Measurements from ENCODE around the gene MDP1. TPM values are rescaled to one million over a fixed set of nuclear protein-coding genes. Genes with fewer than 3 reads are reported as not detected.

The MDP1 gene
- total RNA-seq, 1 donor from 2014 or later = 21.1 TPM

- no peak for TF ChIP-seq CTCF (IDR thresholded peaks at IDR 0.05; ENCODE audit: insufficient read depth, low read length, severe bottlenecking)
- no peak overlapping the region for H3K4me3 ChIP-seq (ENCODE audit: low read depth, low read length)
- DNase-seq (ENCODE audit: low read depth) = no peak
- H3K36me3 ChIP-seq (ENCODE audit: control insufficient read depth, insufficient read depth, low read length) = peaks cover 8% of the 10 kb centered on the region
- no peak for FAIRE-seq
- H3K27me3 ChIP-seq (ENCODE audit: control insufficient read depth, insufficient read depth, low read length) = no peaks in the 10 kb centered on the region
Observed at GRCh38 chr14:24197056-24197450, 18.8 kb downstream of the MDP1 start.

GRCh38 chr14:24196071-24197055 lies 19.5 kb downstream of the MDP1 start:
- no peak for FAIRE-seq
- no peaks in the 10 kb centered on the region for H3K27me3 ChIP-seq (ENCODE audit: control insufficient read depth, insufficient read depth, low read length)
- peak; percentile 19 for DNase-seq (ENCODE audit: low read depth)
- peak overlapping the region; percentile 75 for H3K4me3 ChIP-seq (ENCODE audit: low read depth, low read length)
- peaks cover 6% of the 10 kb centered on the region for H3K36me3 ChIP-seq (ENCODE audit: control insufficient read depth, insufficient read depth, low read length)
- TF ChIP-seq CTCF (IDR thresholded peaks at IDR 0.05; ENCODE audit: insufficient read depth, low read length, severe bottlenecking) = no peak

GRCh38 chr14:24195186-24196070 lies 20.4 kb downstream of the MDP1 start, which contains the start of gene TM9SF1:
TM9SF1 (minus strand) TSS chr14:24195441; CDS start chr14:24195019, 422 bp downstream.
- Histone ChIP-seq H3K4me3 (ENCODE audit: low read depth, low read length) (peak within 1 kb of the TSS; percentile 75), H3K27me3 (ENCODE audit: control insufficient read depth, insufficient read depth, low read length) (no peaks in the 10 kb centered on the region), H3K36me3 (ENCODE audit: control insufficient read depth, insufficient read depth, low read length) (peaks cover 6% of the 10 kb centered on the region)
- no peak for FAIRE-seq
- peak; percentile 69 for DNase-seq (ENCODE audit: low read depth)
- TF ChIP-seq CTCF (IDR thresholded peaks at IDR 0.05; ENCODE audit: insufficient read depth, low read length, severe bottlenecking) = no peak

- FAIRE-seq (no peak), DNase-seq (ENCODE audit: low read depth) (no peak)
- peak overlapping the region; percentile 75 for H3K4me3 ChIP-seq (ENCODE audit: low read depth, low read length)
- H3K36me3 ChIP-seq (ENCODE audit: control insufficient read depth, insufficient read depth, low read length) = peaks cover 6% of the 10 kb centered on the region
- TF ChIP-seq CTCF (IDR thresholded peaks at IDR 0.05; ENCODE audit: insufficient read depth, low read length, severe bottlenecking) = no peak
- H3K27me3 ChIP-seq (ENCODE audit: control insufficient read depth, insufficient read depth, low read length) = no peaks in the 10 kb centered on the region
Observed at GRCh38 chr14:24194873-24195185, 21.0 kb downstream of the MDP1 start.

GRCh38 chr14:24194186-24194872 lies 21.5 kb downstream of the MDP1 start:
- Histone ChIP-seq H3K4me3 (ENCODE audit: low read depth, low read length) (peak overlapping the region; percentile 75), H3K36me3 (ENCODE audit: control insufficient read depth, insufficient read depth, low read length) (peaks cover 8% of the 10 kb centered on the region), H3K27me3 (ENCODE audit: control insufficient read depth, insufficient read depth, low read length) (no peaks in the 10 kb centered on the region)
- DNase-seq (ENCODE audit: low read depth) (no peak), FAIRE-seq (no peak)
- TF ChIP-seq CTCF (IDR thresholded peaks at IDR 0.05; ENCODE audit: insufficient read depth, low read length, severe bottlenecking) = no peak
